Mesothelial cell of epicardium (in vitro differentiated cells): ENCODE data around the gene ZNF750. TPM values are rescaled to one million over a fixed set of nuclear protein-coding genes. Genes with fewer than 3 reads are reported as not detected.

Source experiments
- DNase-seq, 2 experiments: peaks; one replicate each; pipeline ENCODE4 v3.0.0; 2021; ENCODE audit warnings: low spot score in 2 of 2; ENCODE audit not compliant: unreplicated experiment in 2 of 2
- H3K27ac Mint-ChIP-seq: 2 replicates; pipeline ENCODE4 v1.8.0; 2021; ENCODE audit warnings: mixed read lengths
- H3K27me3 Mint-ChIP-seq: 2 replicates; pipeline ENCODE4 v1.8.0; 2021; ENCODE audit warnings: low read depth, mixed read lengths
- H3K36me3 Mint-ChIP-seq: 2 replicates; pipeline ENCODE4 v1.8.0; 2021; ENCODE audit warnings: mixed read lengths
- H3K4me1 Mint-ChIP-seq: 2 replicates; pipeline ENCODE4 v1.8.0; 2021; ENCODE audit warnings: mixed read lengths
- H3K4me3 Mint-ChIP-seq: 2 replicates; pipeline ENCODE4 v1.8.0; 2021; ENCODE audit warnings: mild to moderate bottlenecking, moderate library complexity, mixed read lengths
- H3K9me3 Mint-ChIP-seq: 2 replicates; pipeline ENCODE4 v1.8.0; 2021; ENCODE audit warnings: mixed read lengths
- CTCF ChIP-seq: fragments of 200-600 bp; sonication (generic); IDR thresholded peaks from one replicate; pipeline ENCODE4 v1.5.0; 2021; ENCODE audit warnings: antibody characterized with exemption; ENCODE audit not compliant: unreplicated experiment
- total RNA-seq: library from RNA; stranded (reverse); gene quantifications from 3 replicates; pipeline ENCODE4 v1.2.1, GENCODE V29; 2021

ZNF750 gene
- total RNA-seq, 1 donor from 2014 or later: 2.6 TPM

DNA sequence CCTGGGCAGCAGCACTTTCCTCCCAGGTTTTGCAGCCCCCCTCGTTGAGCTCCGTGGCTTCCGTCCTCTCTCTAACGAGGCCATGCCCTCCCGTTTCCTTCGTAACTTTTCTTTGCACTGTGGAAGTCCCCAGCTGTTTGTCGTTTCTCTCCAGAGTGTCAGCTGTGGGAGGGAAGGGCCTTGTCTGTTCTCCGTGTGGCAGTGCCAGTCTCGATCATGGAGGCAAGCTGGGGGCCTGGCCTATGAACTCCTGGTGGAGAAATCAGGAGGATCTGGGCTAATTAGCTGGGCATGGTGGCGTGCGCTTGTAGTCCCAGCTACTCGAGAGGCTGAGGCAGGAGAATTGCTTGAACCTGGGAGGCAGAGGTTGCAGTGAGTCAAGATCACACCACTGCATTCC is 59.6 kb downstream of the ZNF750 start:
- Mint-ChIP-seq H3K9me3 (peaks cover 4% of the 10 kb centered on the region), H3K4me3 (no peak overlapping the region), H3K27ac (no peak overlapping the region), H3K4me1 (peaks cover 5% of the 10 kb centered on the region), H3K27me3 (no peaks in the 10 kb centered on the region), H3K36me3 (peaks cover 8% of the 10 kb centered on the region)
- TF ChIP-seq CTCF: no peak
- DNase-seq: no peak

DNA sequence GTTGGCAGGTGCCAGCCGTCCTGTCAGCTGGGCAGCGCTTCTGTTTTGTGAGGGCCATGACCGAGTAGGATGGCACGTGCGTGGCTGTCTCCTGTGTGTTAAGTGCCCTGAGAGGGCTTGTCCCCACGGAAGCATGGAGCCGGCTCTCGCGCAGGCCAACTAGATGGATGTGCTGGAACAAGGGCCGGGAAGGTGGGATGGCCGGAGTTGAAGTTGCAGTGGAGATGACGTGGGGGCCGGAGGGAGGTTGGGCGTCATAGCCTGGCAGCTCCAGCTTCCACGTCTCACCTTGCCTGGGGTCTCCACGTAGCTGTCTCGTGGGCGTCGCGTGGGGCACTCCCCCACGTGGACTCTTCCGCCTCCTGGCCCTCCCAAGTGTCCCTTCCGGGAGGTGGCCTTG is 60.3 kb downstream of the ZNF750 start:
- Mint-ChIP-seq H3K36me3 (peaks cover 8% of the 10 kb centered on the region), H3K27ac (no peak overlapping the region), H3K4me1 (peaks cover 5% of the 10 kb centered on the region), H3K4me3 (no peak overlapping the region), H3K27me3 (no peaks in the 10 kb centered on the region), H3K9me3 (peaks cover 4% of the 10 kb centered on the region)
- no peak for DNase-seq
- TF ChIP-seq CTCF: no peak

Other genes with a start within 250 kb of the ZNF750 start
- gene WDR45B, start 191.6 kb downstream of the ZNF750 start, total RNA-seq: 90.2 to 93.3 TPM (median 92.3 TPM) in 3 replicates
- gene RAB40B, start 141.3 kb downstream of the ZNF750 start, total RNA-seq: 25.0 to 26.5 TPM (median 25.5 TPM) in 3 replicates
- 30.3 to 31.6 TPM (median 30.6 TPM) in 3 replicates for gene FN3KRP, start 123.3 kb downstream of the ZNF750 start, total RNA-seq
- 31.9 to 33.3 TPM (median 33.0 TPM) in 3 replicates for gene FN3K, start 104.4 kb downstream of the ZNF750 start, total RNA-seq
- 102 to 117 TPM (median 103 TPM) in 3 replicates for gene TBCD, start 88.0 kb downstream of the ZNF750 start, total RNA-seq
- 105 to 106 TPM (median 106 TPM) in 3 replicates for gene METRNL, start 239.6 kb upstream of the ZNF750 start, total RNA-seq